H1 (cell line): ENCODE results near the gene TBC1D24. TPM values are rescaled to one million over a fixed set of nuclear protein-coding genes. Genes with fewer than 3 reads are reported as not detected.

Experiments
- BCL11A ChIP-seq, 2 experiments: IDR thresholded peaks; one replicate each; pipeline ENCODE4 v1.6.1; 2011; ENCODE audit warnings: low read depth in 2 of 2, low read length in 2 of 2, mild to moderate bottlenecking in 2 of 2
- CEBPB ChIP-seq: IDR thresholded peaks from 2 replicates; pipeline ENCODE4 v1.6.1; 2012; ENCODE audit warnings: low read depth, low read length
- CTBP2 ChIP-seq: IDR thresholded peaks from 2 replicates; pipeline ENCODE4 v1.7.0; 2011; ENCODE audit warnings: borderline replicate concordance, mild to moderate bottlenecking, moderate library complexity, mixed read lengths, low read length; ENCODE audit not compliant: insufficient read depth, insufficient read length
- GABPA ChIP-seq: IDR thresholded peaks from 2 replicates; pipeline ENCODE4 v1.6.1; 2011; ENCODE audit warnings: mild to moderate bottlenecking, low read length, moderate library complexity, borderline replicate concordance; ENCODE audit not compliant: insufficient read depth
- SIN3A ChIP-seq, 2 experiments: IDR thresholded peaks in 1 of 2; conservative IDR thresholded peaks in 1 of 2; 2 replicates each; pipeline ENCODE4 v1.6.1; 2011 to 2012; ENCODE audit warnings: low read length in 2 of 2, improper control_type of control experiment in 1 of 2, low read depth in 1 of 2, mild to moderate bottlenecking in 1 of 2
- TAF1 ChIP-seq: IDR thresholded peaks from 2 replicates; pipeline ENCODE4 v1.6.1; 2011; ENCODE audit warnings: mild to moderate bottlenecking, low read depth, low read length
- polyA plus RNA-seq, 7 experiments: library from polyadenylated mRNA; depleted of rRNA in 3 of 7; stranded (reverse) in 5 of 7; unstranded in 2 of 7; fragments of >200 nt in 5 of 7; fragments of 200-250 nt in 2 of 7; gene quantifications; 1 replicate in 5 of 7; 2 replicates in 1 of 7; 4 replicates in 1 of 7; pipeline versions ENCODE4 v1.2.1 to v1.2.3, GENCODE V29; 2011 to 2013; ENCODE audit warnings: missing spikeins in 2 of 7, mixed read lengths in 2 of 7
- total RNA-seq: library from RNA; stranded (reverse); fragmentation: NEBNext Ultra II Directional; extraction: Animal tissue kit (Norgen Biotek cat#: 25700); gene quantifications from 2 replicates; pipeline ENCODE4 v1.2.1, GENCODE V29; 2021
- TF ChIP-seq, protein P1 (sequence below): fragments of 300-600 bp; sonication (generic); IDR thresholded peaks from 2 replicates; pipeline ENCODE4 v1.7.1; 2012; ENCODE audit warnings: low read length, moderate library complexity, mild to moderate bottlenecking, inconsistent platforms; ENCODE audit not compliant: insufficient replicate concordance
- TF ChIP-seq, protein P2 (sequence below): IDR thresholded peaks from 2 replicates; pipeline ENCODE4 v1.6.1; 2012; ENCODE audit warnings: inconsistent platforms
- TF ChIP-seq, protein P3 (sequence below): IDR thresholded peaks from 2 replicates; pipeline ENCODE4 v1.6.1; 2012; ENCODE audit warnings: low read length, inconsistent platforms

TBC1D24 gene
- total and polyA plus RNA-seq, 2 of the 8 experiments (the other 6 are each of a cell fraction or from before 2014, with no cell fraction given), result 8.7 to 21.5 TPM

DNA sequence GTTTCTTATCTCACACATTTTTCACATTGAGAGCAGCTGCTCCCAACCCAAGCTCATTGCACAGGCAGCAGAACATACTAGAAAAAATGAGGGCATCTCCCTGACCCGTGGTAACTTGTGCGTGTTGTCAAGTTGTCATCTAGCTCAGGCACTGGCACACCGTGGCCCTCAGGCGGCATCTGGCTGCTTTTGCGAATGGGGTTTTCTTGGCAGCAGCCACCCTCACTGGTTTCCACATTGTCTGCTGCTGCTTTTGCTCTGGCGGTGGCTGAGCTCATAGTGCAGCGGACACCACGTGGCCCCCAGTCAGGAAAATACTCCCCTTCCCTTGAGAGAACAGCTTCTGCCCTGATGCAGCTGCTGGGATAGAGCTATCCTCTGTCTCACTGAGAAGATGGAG is 24.4 kb upstream of the TBC1D24 start (continued):
- TF ChIP-seq, protein P1, sequence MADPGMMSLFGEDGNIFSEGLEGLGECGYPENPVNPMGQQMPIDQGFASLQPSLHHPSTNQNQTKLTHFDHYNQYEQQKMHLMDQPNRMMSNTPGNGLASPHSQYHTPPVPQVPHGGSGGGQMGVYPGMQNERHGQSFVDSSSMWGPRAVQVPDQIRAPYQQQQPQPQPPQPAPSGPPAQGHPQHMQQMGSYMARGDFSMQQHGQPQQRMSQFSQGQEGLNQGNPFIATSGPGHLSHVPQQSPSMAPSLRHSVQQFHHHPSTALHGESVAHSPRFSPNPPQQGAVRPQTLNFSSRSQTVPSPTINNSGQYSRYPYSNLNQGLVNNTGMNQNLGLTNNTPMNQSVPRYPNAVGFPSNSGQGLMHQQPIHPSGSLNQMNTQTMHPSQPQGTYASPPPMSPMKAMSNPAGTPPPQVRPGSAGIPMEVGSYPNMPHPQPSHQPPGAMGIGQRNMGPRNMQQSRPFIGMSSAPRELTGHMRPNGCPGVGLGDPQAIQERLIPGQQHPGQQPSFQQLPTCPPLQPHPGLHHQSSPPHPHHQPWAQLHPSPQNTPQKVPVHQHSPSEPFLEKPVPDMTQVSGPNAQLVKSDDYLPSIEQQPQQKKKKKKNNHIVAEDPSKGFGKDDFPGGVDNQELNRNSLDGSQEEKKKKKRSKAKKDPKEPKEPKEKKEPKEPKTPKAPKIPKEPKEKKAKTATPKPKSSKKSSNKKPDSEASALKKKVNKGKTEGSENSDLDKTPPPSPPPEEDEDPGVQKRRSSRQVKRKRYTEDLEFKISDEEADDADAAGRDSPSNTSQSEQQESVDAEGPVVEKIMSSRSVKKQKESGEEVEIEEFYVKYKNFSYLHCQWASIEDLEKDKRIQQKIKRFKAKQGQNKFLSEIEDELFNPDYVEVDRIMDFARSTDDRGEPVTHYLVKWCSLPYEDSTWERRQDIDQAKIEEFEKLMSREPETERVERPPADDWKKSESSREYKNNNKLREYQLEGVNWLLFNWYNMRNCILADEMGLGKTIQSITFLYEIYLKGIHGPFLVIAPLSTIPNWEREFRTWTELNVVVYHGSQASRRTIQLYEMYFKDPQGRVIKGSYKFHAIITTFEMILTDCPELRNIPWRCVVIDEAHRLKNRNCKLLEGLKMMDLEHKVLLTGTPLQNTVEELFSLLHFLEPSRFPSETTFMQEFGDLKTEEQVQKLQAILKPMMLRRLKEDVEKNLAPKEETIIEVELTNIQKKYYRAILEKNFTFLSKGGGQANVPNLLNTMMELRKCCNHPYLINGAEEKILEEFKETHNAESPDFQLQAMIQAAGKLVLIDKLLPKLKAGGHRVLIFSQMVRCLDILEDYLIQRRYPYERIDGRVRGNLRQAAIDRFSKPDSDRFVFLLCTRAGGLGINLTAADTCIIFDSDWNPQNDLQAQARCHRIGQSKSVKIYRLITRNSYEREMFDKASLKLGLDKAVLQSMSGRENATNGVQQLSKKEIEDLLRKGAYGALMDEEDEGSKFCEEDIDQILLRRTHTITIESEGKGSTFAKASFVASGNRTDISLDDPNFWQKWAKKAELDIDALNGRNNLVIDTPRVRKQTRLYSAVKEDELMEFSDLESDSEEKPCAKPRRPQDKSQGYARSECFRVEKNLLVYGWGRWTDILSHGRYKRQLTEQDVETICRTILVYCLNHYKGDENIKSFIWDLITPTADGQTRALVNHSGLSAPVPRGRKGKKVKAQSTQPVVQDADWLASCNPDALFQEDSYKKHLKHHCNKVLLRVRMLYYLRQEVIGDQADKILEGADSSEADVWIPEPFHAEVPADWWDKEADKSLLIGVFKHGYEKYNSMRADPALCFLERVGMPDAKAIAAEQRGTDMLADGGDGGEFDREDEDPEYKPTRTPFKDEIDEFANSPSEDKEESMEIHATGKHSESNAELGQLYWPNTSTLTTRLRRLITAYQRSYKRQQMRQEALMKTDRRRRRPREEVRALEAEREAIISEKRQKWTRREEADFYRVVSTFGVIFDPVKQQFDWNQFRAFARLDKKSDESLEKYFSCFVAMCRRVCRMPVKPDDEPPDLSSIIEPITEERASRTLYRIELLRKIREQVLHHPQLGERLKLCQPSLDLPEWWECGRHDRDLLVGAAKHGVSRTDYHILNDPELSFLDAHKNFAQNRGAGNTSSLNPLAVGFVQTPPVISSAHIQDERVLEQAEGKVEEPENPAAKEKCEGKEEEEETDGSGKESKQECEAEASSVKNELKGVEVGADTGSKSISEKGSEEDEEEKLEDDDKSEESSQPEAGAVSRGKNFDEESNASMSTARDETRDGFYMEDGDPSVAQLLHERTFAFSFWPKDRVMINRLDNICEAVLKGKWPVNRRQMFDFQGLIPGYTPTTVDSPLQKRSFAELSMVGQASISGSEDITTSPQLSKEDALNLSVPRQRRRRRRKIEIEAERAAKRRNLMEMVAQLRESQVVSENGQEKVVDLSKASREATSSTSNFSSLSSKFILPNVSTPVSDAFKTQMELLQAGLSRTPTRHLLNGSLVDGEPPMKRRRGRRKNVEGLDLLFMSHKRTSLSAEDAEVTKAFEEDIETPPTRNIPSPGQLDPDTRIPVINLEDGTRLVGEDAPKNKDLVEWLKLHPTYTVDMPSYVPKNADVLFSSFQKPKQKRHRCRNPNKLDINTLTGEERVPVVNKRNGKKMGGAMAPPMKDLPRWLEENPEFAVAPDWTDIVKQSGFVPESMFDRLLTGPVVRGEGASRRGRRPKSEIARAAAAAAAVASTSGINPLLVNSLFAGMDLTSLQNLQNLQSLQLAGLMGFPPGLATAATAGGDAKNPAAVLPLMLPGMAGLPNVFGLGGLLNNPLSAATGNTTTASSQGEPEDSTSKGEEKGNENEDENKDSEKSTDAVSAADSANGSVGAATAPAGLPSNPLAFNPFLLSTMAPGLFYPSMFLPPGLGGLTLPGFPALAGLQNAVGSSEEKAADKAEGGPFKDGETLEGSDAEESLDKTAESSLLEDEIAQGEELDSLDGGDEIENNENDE, result no peak
- TF ChIP-seq GABPA (no peak), BCL11A (IDR thresholded peaks at IDR 0.05; ENCODE audit: low read depth in 2 of 2, low read length in 2 of 2) (no peak), CTBP2 (no peak), CEBPB (no peak), SIN3A (conservative IDR thresholded peaks at IDR 0.05 in 1 of 2, IDR thresholded peaks at IDR 0.05 in 1 of 2; ENCODE audit: low read depth in 1 of 2, low read length in 2 of 2) (no peak), TAF1 (no peak)
- TF ChIP-seq, protein P2, sequence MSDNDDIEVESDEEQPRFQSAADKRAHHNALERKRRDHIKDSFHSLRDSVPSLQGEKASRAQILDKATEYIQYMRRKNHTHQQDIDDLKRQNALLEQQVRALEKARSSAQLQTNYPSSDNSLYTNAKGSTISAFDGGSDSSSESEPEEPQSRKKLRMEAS, result no peak
- TF ChIP-seq, protein P3, sequence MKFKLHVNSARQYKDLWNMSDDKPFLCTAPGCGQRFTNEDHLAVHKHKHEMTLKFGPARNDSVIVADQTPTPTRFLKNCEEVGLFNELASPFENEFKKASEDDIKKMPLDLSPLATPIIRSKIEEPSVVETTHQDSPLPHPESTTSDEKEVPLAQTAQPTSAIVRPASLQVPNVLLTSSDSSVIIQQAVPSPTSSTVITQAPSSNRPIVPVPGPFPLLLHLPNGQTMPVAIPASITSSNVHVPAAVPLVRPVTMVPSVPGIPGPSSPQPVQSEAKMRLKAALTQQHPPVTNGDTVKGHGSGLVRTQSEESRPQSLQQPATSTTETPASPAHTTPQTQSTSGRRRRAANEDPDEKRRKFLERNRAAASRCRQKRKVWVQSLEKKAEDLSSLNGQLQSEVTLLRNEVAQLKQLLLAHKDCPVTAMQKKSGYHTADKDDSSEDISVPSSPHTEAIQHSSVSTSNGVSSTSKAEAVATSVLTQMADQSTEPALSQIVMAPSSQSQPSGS, result no peak
